ENCODE measurements around the gene C4BPA. TPM values are rescaled to one million over a fixed set of nuclear protein-coding genes. Genes with fewer than 3 reads are reported as not detected.

C4BPA gene
- total RNA-seq: 0.08 TPM
- long read RNA-seq: 0 reads

DNA sequence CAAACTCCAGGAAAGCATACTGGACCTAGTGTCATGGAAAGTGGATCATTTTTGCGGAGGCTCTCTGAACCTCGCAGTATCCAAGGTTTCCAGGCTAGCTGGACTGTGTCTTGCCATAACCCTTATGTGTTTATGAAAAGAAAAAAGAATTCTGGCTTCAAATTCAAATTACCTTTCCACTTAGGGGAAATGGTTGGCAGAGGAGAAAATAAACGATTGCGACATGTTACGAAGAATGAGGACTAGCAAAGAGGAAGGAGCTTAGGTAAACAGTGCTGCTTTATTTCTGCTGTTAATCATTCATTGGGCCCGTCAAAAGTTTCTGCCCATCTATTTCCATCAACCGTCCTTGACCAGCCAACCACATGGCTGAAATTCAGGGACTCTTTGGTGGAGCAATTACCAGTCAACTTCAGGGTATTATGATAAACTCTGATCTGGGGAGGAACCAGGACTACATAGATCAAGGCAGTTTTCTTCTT, at the start of gene C4BPA:
C4BPA (plus strand) TSS at position 342 of the 482 bp plus-strand sequence. CDS start 8,793 bp downstream, outside the sequence.
- ATAC-seq (ENCODE audit: poor library complexity): no peak
- no peak for DNase-seq
- intact Hi-C loops (cut with DNase I): no loop called here

DNA sequence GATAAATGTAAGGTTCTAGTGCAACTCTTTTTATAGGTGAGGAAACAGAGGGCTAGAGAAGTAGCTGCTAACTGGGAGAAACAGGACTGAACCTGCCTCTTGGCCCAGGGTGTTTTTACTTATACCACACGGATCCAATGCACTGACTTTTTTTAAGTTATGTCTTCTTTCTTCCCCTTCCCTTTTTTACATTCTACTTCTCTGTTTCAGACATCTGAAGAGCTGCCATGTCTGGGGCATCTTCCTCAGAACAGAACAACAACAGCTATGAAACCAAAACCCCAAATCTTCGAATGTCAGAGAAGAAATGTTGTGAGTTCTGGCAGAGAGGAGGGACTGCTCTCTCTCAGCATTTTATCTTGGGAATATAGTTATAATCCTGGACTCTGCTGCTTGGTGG, 49.5 kb upstream of the C4BPA start:
- no peak for ATAC-seq (ENCODE audit: poor library complexity)
- DNase-seq: no peak
- intact Hi-C loops (cut with DNase I): no loop called here

- DNase-seq (no peak), ATAC-seq (ENCODE audit: poor library complexity) (no peak)
- intact Hi-C loops (cut with DNase I): no loop called here
These were observed 48.5 kb upstream of the C4BPA start for GRCh38 chr1:207055386-207056001.

GRCh38 chr1:207056673-207057072, 47.4 kb upstream of the C4BPA start:
- intact Hi-C loops (cut with DNase I): no loop called here
- ATAC-seq (ENCODE audit: poor library complexity) (no peak), DNase-seq (no peak)

- ATAC-seq (ENCODE audit: poor library complexity) (peak; percentile 40), DNase-seq (no peak)
- intact Hi-C loops (cut with DNase I): no loop called here
These were observed 45.8 kb upstream of the C4BPA start for GRCh38 chr1:207058252-207058651.

DNA sequence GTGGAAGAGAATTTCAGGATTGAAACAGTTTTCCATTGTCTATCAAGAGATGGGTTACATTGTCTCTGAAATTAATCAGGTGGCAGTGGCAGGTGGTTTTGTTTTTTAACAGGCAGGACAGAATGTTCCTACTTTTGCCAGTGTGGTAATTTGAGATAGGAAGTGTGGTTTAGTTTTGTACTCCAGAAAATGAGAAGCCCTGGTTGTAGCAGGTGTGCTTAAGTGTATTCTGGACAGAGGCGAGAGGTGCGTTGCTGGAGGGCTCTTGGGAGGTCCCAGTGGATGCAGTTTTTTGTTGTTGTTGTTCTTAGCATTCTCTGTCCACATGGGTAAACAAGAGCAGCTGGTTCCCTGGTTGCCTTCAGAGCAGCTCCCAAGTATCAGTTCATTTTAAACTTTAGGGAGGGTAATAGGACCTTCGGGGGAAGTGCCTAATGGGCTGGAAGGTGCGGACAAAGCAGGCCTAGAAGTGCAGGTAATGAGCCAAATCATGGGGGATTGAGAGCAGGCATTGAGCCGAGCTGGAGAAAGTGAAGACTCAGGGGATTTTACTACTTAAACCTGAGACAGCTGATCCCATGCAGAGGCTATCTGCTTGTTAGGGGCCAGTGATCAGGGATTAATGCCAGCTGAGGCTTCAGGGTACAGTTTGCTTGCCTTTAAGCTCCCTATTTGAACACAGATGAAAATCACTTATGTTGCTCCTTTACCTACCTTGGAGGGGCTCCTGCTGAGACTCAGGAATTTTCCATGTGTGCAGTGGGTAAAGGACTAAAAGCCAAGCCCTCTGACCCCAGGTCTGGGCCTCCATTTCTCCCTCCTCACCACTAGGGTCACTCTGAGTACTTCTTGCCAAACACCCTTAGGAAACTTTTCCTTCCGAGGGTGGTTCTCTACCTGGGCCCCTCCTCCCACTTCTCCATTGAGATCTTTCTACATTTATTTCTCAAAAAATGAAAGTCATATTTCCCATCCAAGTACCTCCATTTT, 44.9 kb upstream of the C4BPA start:
- no peak for ATAC-seq (ENCODE audit: poor library complexity)
- DNase-seq: no peak
- intact Hi-C loops (cut with DNase I): no loop called here

DNA sequence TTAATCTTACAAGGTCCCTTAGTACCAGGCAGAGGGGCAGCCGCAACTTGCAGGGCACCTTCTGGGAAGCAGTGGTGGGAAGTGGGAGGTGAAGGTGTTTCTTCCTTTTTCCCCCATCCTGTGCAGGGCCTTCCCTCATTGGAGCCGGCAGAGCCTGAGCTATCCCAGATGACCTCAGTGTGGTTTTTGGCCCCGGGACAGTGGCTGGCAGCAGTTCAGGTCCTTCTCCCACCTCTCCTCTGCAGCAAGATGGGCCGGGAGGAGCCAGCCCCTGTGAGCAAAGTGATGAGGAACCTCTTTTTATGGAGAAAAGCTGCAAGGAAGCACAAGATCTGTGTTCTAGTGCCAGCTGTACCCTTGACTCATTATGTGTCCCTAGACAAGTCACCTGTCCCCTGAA, 44.2 kb upstream of the C4BPA start:
- intact Hi-C loops (cut with DNase I): no loop called here
- DNase-seq: no peak
- no peak for ATAC-seq (ENCODE audit: poor library complexity)

GRCh38 chr1:207060596-207060995, 43.4 kb upstream of the C4BPA start:
- ATAC-seq (ENCODE audit: poor library complexity): no peak
- DNase-seq: no peak
- intact Hi-C loops (cut with DNase I): no loop called here

GRCh38 chr1:207062058-207062457, 42.0 kb upstream of the C4BPA start:
- ATAC-seq (ENCODE audit: poor library complexity) (no peak), DNase-seq (no peak)
- intact Hi-C loops (cut with DNase I): no loop called here

DNA sequence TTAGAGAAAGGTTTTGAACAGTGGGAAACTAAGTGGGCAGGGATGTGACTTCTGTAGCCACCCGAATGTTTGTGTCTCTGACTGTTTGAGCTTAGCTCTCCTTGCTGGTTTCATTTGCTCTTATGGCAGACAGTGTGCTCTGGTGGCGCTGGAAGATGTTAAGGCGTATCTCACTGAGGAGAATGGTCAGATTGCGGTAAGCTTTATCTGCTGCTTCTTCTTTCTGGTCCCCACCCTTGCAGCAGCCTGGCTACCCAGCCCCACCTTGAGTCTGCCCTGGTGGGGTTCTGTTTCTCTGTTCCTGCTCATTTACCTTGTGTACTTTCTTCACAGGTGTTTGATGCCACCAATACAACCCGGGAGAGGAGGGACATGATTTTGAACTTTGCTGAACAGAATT, 41.0 kb upstream of the C4BPA start:
- ATAC-seq (ENCODE audit: poor library complexity) (no peak), DNase-seq (no peak)
- intact Hi-C loops (cut with DNase I): no loop called here

DNA sequence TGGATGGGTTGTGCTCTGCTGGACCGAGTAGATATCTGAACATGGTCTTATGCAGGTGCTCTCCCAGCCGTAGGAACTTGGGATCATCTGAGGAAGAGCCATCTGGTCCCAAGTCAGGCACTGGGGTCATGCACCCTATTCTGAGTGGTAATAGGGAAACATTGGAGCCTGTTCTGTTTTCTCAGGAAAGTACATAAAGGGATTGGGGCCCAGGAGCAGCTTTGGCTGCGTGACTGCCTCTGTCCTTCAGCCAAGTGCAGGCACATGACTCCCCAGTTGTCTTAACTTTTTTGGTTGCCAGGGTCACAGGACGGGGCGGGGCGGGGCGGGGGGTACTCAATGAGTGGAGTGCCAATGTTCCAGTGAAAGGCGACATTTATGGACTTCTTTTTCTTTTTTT, 39.5 kb upstream of the C4BPA start:
- DNase-seq (no peak), ATAC-seq (ENCODE audit: poor library complexity) (peak; percentile 82)
- intact Hi-C loops (cut with DNase I): no loop called here

GRCh38 chr1:207067185-207067584, 36.8 kb upstream of the C4BPA start:
- intact Hi-C loops (cut with DNase I): no loop called here
- ATAC-seq (ENCODE audit: poor library complexity) (no peak), DNase-seq (no peak)

GRCh38 chr1:207067665-207068064, 36.4 kb upstream of the C4BPA start:
- intact Hi-C loops (cut with DNase I): no loop called here
- DNase-seq: no peak
- no peak for ATAC-seq (ENCODE audit: poor library complexity)

- DNase-seq: no peak
- peak; percentile 28 for ATAC-seq (ENCODE audit: poor library complexity)
- intact Hi-C loops (cut with DNase I): no loop called here
These were observed 35.0 kb upstream of the C4BPA start for GRCh38 chr1:207069061-207069460.

GRCh38 chr1:207069858-207070506, 34.1 kb upstream of the C4BPA start:
- ATAC-seq (ENCODE audit: poor library complexity): peak; percentile 76
- peak; percentile 69 for DNase-seq
- intact Hi-C loops (cut with DNase I): no loop called here

GRCh38 chr1:207070811-207071210, 33.2 kb upstream of the C4BPA start:
- ATAC-seq (ENCODE audit: poor library complexity) (no peak), DNase-seq (no peak)
- intact Hi-C loops (cut with DNase I): no loop called here

- DNase-seq (no peak), ATAC-seq (ENCODE audit: poor library complexity) (no peak)
- intact Hi-C loops (cut with DNase I): no loop called here
These were observed 32.6 kb upstream of the C4BPA start for GRCh38 chr1:207071426-207071825.

GRCh38 chr1:207072233-207072632, 31.8 kb upstream of the C4BPA start:
- intact Hi-C loops (cut with DNase I): no loop called here

More at GRCh38 chr1:207072233-207072632, 31.8 kb upstream of the C4BPA start:
- DNase-seq: no peak
- ATAC-seq (ENCODE audit: poor library complexity): no peak
